ENCODE measurements around the gene TSPAN31. TPM values are rescaled to one million over a fixed set of nuclear protein-coding genes. Genes with fewer than 3 reads are reported as not detected.

The TSPAN31 gene
- total and polyA plus RNA-seq, 4 donors = 56.0 to 86.5 (median 68.3) TPM

Other genes starting within 250 kb of the TSPAN31 start
- 10 to 100 TPM; 19.9 to 46.7 TPM for gene DDIT3, start 224.5 kb upstream of the TSPAN31 start, total RNA-seq
- gene DDIT3, start 224.5 kb upstream of the TSPAN31 start, polyA plus RNA-seq (ENCODE audit: insufficient read length in 2 of 2) = 10 to 100 TPM; 25.3 to 29.4 TPM
- gene MBD6, start 222.2 kb upstream of the TSPAN31 start, total RNA-seq = 10 to 100 TPM in 1 of 2 donors, 1 to 10 TPM in 1; 9.4 to 18.2 TPM
- gene MBD6, start 222.2 kb upstream of the TSPAN31 start, polyA plus RNA-seq (ENCODE audit: insufficient read length in 2 of 2) = 10 to 100 TPM; 63.2 to 74.0 TPM
- gene DCTN2, start 197.8 kb upstream of the TSPAN31 start, total RNA-seq = 100 to 1,000 TPM; 125 to 162 TPM
- gene DCTN2, start 197.8 kb upstream of the TSPAN31 start, polyA plus RNA-seq (ENCODE audit: insufficient read length in 2 of 2) = 100 to 1,000 TPM; 232 to 246 TPM
- gene KIF5A, start 195.0 kb upstream of the TSPAN31 start, total RNA-seq = 100 to 1,000 TPM in 1 of 2 donors, 10 to 100 TPM in 1; 34.8 to 101 TPM
- 100 to 1,000 TPM; 188 to 224 TPM for gene KIF5A, start 195.0 kb upstream of the TSPAN31 start, polyA plus RNA-seq (ENCODE audit: insufficient read length in 2 of 2)
- 10 to 100 TPM; 12.5 to 19.9 TPM for gene PIP4K2C, start 153.8 kb upstream of the TSPAN31 start, total RNA-seq
- gene PIP4K2C, start 153.8 kb upstream of the TSPAN31 start, polyA plus RNA-seq (ENCODE audit: insufficient read length in 2 of 2) = 10 to 100 TPM; 19.0 to 20.7 TPM
- 10 to 100 TPM; 36.2 to 66.3 TPM for gene DTX3, start 140.2 kb upstream of the TSPAN31 start, total RNA-seq
- gene DTX3, start 140.2 kb upstream of the TSPAN31 start, polyA plus RNA-seq (ENCODE audit: insufficient read length in 2 of 2) = 100 to 1,000 TPM; 144 to 162 TPM
- 10 to 100 TPM; 27.2 to 42.4 TPM for gene ARHGEF25, start 133.6 kb upstream of the TSPAN31 start, total RNA-seq
- 10 to 100 TPM; 47.7 to 61.9 TPM for gene ARHGEF25, start 133.6 kb upstream of the TSPAN31 start, polyA plus RNA-seq (ENCODE audit: insufficient read length in 2 of 2)
- gene B4GALNT1, start 111.8 kb upstream of the TSPAN31 start, total RNA-seq = 10 to 100 TPM; 11.7 to 19.7 TPM
- gene B4GALNT1, start 111.8 kb upstream of the TSPAN31 start, polyA plus RNA-seq (ENCODE audit: insufficient read length in 2 of 2) = 10 to 100 TPM; 45.7 to 50.0 TPM
- gene OS9, start 50.9 kb upstream of the TSPAN31 start, total RNA-seq = 100 to 1,000 TPM; 140 to 261 TPM
- gene OS9, start 50.9 kb upstream of the TSPAN31 start, polyA plus RNA-seq (ENCODE audit: insufficient read length in 2 of 2) = 100 to 1,000 TPM; 178 to 203 TPM
- gene AGAP2, start 6.3 kb upstream of the TSPAN31 start, total RNA-seq = 10 to 100 TPM; 13.0 to 27.5 TPM
- gene AGAP2, start 6.3 kb upstream of the TSPAN31 start, polyA plus RNA-seq (ENCODE audit: insufficient read length in 2 of 2) = 100 to 1,000 TPM; 109 to 120 TPM
- gene CDK4, start 7.3 kb downstream of the TSPAN31 start, total RNA-seq = 100 to 1,000 TPM in 1 of 2 donors, 10 to 100 TPM in 1; 62.9 to 116 TPM
- 100 to 1,000 TPM; 138 to 142 TPM for gene CDK4, start 7.3 kb downstream of the TSPAN31 start, polyA plus RNA-seq (ENCODE audit: insufficient read length in 2 of 2)
- gene MARCHF9, start 10.1 kb downstream of the TSPAN31 start, total RNA-seq = 10 to 100 TPM; 13.0 to 13.3 TPM
- 10 to 100 TPM; 43.6 to 47.7 TPM for gene MARCHF9, start 10.1 kb downstream of the TSPAN31 start, polyA plus RNA-seq (ENCODE audit: insufficient read length in 2 of 2)
- gene CYP27B1, start 22.0 kb downstream of the TSPAN31 start, total RNA-seq = under 1 TPM in 1 of 2 donors, not detected in 1; 0.72 TPM
- 1 to 10 TPM; 1.4 to 1.9 TPM for gene CYP27B1, start 22.0 kb downstream of the TSPAN31 start, polyA plus RNA-seq (ENCODE audit: insufficient read length in 2 of 2)
- 10 to 100 TPM in 1 of 2 donors, 1 to 10 TPM in 1; 4.1 to 11.6 TPM for gene METTL1, start 27.1 kb downstream of the TSPAN31 start, total RNA-seq
- gene METTL1, start 27.1 kb downstream of the TSPAN31 start, polyA plus RNA-seq (ENCODE audit: insufficient read length in 2 of 2) = 10 to 100 TPM; 12.7 to 17.6 TPM
- 1 to 10 TPM; 5.5 to 6.1 TPM for gene EEF1AKMT3, start 27.6 kb downstream of the TSPAN31 start, total RNA-seq
- gene EEF1AKMT3, start 27.6 kb downstream of the TSPAN31 start, polyA plus RNA-seq (ENCODE audit: insufficient read length in 2 of 2) = 1 to 10 TPM; 4.7 to 6.0 TPM
- 10 to 100 TPM; 30.7 to 32.1 TPM for gene TSFM, start 37.7 kb downstream of the TSPAN31 start, total RNA-seq
- gene TSFM, start 37.7 kb downstream of the TSPAN31 start, polyA plus RNA-seq (ENCODE audit: insufficient read length in 2 of 2) = 10 to 100 TPM; 41.0 to 46.8 TPM
- gene AVIL, start 73.7 kb downstream of the TSPAN31 start, total RNA-seq = 100 to 1,000 TPM in 1 of 2 donors, 1 to 10 TPM in 1; 8.5 to 135 TPM
- gene AVIL, start 73.7 kb downstream of the TSPAN31 start, polyA plus RNA-seq (ENCODE audit: insufficient read length in 2 of 2) = 10 to 100 TPM; 13.7 to 17.5 TPM
- 100 to 1,000 TPM in 1 of 2 donors, 10 to 100 TPM in 1; 42.6 to 103 TPM for gene CTDSP2, start 101.7 kb downstream of the TSPAN31 start, total RNA-seq
- 100 to 1,000 TPM; 101 to 111 TPM for gene CTDSP2, start 101.7 kb downstream of the TSPAN31 start, polyA plus RNA-seq (ENCODE audit: insufficient read length in 2 of 2)
- 10 to 100 TPM in 1 of 2 donors, 1 to 10 TPM in 1; 8.9 to 13.7 TPM for gene ATP23, start 196.5 kb downstream of the TSPAN31 start, total RNA-seq
- gene ATP23, start 196.5 kb downstream of the TSPAN31 start, polyA plus RNA-seq (ENCODE audit: insufficient read length in 2 of 2) = 1 to 10 TPM; 9.0 to 9.7 TPM